ENCODE results near the gene TSHR. TPM values are rescaled to one million over a fixed set of nuclear protein-coding genes. Genes with fewer than 3 reads are reported as not detected.

Gene TSHR
- total RNA-seq, 2 donors from 2014 or later, result 0.63 TPM; not detected in 1

DNA sequence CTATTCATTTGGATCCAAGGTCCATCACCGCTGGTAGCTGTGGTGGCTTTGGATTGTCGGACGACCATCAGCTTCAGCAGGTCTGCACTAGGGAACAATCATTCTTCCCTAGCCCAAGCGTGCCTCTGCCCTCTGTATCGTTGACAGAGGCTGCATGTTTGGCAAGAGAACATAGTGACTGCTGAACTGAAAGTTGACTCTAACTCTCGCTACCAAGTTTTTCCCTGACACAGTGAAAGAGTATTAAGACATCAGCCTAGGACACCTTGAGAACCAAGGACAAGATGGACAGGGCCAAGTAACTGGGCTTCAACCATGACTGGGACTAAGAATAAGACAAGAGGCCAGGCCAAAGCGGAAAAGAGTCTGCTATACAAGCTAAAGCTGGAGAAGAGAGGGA is 26.3 kb downstream of the TSHR start:
- no peak overlapping the region for H3K27ac ChIP-seq
- no peak for DNase-seq (ENCODE audit: low spot score)
- no peaks in the 10 kb centered on the region for H3K9me3 ChIP-seq
- peaks cover 5 to 20% of the 10 kb centered on the region in 2 donors for H3K4me1 ChIP-seq (ENCODE audit: control insufficient read depth in 1 of 2, low read depth in 2 of 2)
- no peaks in the 10 kb centered on the region for H3K36me3 ChIP-seq
- H3K27me3 ChIP-seq (replicated peaks; ENCODE audit: insufficient read depth), result no peaks in the 10 kb centered on the region
- no peak overlapping the region for H3K4me3 ChIP-seq
- TF ChIP-seq, protein P1, sequence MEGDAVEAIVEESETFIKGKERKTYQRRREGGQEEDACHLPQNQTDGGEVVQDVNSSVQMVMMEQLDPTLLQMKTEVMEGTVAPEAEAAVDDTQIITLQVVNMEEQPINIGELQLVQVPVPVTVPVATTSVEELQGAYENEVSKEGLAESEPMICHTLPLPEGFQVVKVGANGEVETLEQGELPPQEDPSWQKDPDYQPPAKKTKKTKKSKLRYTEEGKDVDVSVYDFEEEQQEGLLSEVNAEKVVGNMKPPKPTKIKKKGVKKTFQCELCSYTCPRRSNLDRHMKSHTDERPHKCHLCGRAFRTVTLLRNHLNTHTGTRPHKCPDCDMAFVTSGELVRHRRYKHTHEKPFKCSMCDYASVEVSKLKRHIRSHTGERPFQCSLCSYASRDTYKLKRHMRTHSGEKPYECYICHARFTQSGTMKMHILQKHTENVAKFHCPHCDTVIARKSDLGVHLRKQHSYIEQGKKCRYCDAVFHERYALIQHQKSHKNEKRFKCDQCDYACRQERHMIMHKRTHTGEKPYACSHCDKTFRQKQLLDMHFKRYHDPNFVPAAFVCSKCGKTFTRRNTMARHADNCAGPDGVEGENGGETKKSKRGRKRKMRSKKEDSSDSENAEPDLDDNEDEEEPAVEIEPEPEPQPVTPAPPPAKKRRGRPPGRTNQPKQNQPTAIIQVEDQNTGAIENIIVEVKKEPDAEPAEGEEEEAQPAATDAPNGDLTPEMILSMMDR (IDR thresholded peaks at IDR 0.05), result no peak
- ATAC-seq (ENCODE audit: insufficient number of reproducible peaks, low FRiP score, low read depth), result no peak

DNA sequence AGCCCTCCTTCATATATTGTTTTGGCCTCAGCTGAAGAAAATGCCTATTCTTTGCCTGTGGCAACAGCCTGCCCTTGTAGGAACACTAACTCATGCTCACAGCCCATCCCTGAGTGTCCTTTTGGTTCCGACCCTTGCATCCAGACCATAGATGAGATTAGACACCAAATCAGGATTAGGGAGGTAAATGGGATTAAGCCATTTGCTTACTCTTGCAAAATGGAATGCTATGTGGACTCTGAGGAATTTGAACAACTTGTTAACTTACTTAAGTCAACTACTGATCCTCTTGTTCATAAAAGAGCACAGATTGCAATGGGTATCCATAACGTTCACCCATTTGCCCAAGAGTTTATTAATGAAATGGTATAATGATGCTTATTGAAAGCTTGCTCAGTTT is 27.3 kb downstream of the TSHR start:
- H3K4me3 ChIP-seq, result no peak overlapping the region
- H3K4me1 ChIP-seq (ENCODE audit: control insufficient read depth in 1 of 2, low read depth in 2 of 2), result peaks cover 5 to 20% of the 10 kb centered on the region in 2 donors
- H3K27me3 ChIP-seq (replicated peaks; ENCODE audit: insufficient read depth), result no peaks in the 10 kb centered on the region
- ATAC-seq (ENCODE audit: insufficient number of reproducible peaks, low FRiP score, low read depth) (no peak), DNase-seq (ENCODE audit: low spot score) (no peak)
- no peak overlapping the region for H3K27ac ChIP-seq
- no peaks in the 10 kb centered on the region for H3K9me3 ChIP-seq
- TF ChIP-seq, protein P1 (IDR thresholded peaks at IDR 0.05), result no peak
- H3K36me3 ChIP-seq, result no peaks in the 10 kb centered on the region

DNA sequence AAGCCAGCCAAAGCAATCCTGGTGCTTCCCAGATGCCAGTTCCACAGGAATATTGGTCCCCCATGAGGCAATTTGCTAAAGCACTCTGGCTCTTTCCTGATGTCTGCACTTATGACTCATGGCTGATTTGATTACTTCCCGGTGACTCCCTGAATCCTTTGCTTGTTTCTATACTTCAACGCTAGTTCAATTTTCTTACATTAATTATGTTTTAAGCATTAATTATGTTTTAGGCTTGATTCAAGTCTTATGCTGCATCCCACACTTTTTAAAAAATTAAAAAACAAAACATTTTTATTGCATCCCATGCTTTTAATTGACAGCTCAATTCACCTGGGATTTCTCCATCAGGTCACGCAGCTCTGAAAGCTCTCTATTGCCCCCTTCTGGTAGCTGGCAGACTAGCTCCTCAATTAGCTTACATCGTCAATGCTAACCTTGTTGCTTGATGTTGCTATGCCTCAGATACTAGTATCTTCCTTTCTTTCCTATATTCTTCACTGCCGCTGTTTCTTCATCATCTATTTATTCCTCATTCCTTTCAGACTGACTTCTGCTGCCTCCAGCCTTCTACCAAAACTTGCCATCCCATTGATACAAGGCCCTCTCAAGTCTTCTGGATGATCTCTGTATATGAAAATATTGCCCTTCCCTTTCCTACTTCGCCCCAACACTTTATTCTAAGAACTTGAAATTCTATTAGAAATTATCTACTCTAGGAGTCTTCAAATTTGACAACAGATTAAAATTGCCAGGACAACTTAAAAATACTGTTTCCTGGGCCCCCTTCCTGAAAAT is 32.0 kb downstream of the TSHR start:
- DNase-seq (ENCODE audit: low spot score) (no peak), ATAC-seq (ENCODE audit: insufficient number of reproducible peaks, low FRiP score, low read depth) (no peak)
- Histone ChIP-seq H3K36me3 (no peaks in the 10 kb centered on the region), H3K27ac (no peak overlapping the region), H3K9me3 (no peaks in the 10 kb centered on the region), H3K4me3 (no peak overlapping the region), H3K27me3 (replicated peaks; ENCODE audit: insufficient read depth) (no peaks in the 10 kb centered on the region), H3K4me1 (ENCODE audit: control insufficient read depth in 1 of 2, low read depth in 2 of 2) (no peaks in the 10 kb centered on the region)
- TF ChIP-seq, protein P1 (IDR thresholded peaks at IDR 0.05), result peak; percentile 94

DNA sequence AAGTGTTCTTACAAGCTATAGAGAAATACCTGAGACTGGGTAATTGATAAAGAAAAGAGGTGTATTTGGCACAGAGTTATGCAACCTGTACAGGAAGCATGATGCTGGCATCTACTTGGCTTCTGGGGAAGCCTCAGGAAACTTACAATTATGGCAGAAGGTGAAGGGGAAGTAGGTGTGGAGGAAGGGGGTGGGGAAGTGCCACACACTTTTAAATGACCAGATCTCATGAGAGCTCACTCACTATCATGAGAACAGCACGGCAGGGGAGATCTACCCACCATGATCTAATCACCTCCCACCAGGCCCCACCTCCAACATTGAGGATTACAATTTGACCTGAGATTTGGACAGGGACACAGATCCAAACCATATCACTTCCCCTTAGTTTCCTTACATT is 32.8 kb downstream of the TSHR start:
- no peak overlapping the region for H3K27ac ChIP-seq
- no peak overlapping the region for H3K4me3 ChIP-seq
- no peaks in the 10 kb centered on the region for H3K9me3 ChIP-seq
- ATAC-seq (ENCODE audit: insufficient number of reproducible peaks, low FRiP score, low read depth), result no peak
- no peak for DNase-seq (ENCODE audit: low spot score)
- H3K4me1 ChIP-seq (ENCODE audit: control insufficient read depth in 1 of 2, low read depth in 2 of 2), result no peaks in the 10 kb centered on the region
- H3K27me3 ChIP-seq (replicated peaks; ENCODE audit: insufficient read depth), result no peaks in the 10 kb centered on the region
- no peaks in the 10 kb centered on the region for H3K36me3 ChIP-seq
- TF ChIP-seq, protein P1 (IDR thresholded peaks at IDR 0.05), result no peak

- DNase-seq (ENCODE audit: low spot score) (no peak), ATAC-seq (ENCODE audit: insufficient number of reproducible peaks, low FRiP score, low read depth) (no peak)
- Histone ChIP-seq H3K36me3 (no peaks in the 10 kb centered on the region), H3K9me3 (no peaks in the 10 kb centered on the region), H3K27me3 (replicated peaks; ENCODE audit: insufficient read depth) (no peaks in the 10 kb centered on the region), H3K27ac (no peak overlapping the region), H3K4me1 (ENCODE audit: control insufficient read depth in 1 of 2, low read depth in 2 of 2) (no peaks in the 10 kb centered on the region), H3K4me3 (no peak overlapping the region)
- TF ChIP-seq, protein P1 (IDR thresholded peaks at IDR 0.05), result no peak
Measured at GRCh38 chr14:80988735-80989429, 33.5 kb downstream of the TSHR start.

All from thoracic aorta (tissue), 2 donors.